H1 (cell line): ENCODE data around the gene UBTD2. TPM values are rescaled to one million over a fixed set of nuclear protein-coding genes. Genes with fewer than 3 reads are reported as not detected.

Source experiments
- CTBP2 ChIP-seq: IDR thresholded peaks from 2 replicates; pipeline ENCODE4 v1.7.0; 2011; ENCODE audit warnings: borderline replicate concordance, mild to moderate bottlenecking, moderate library complexity, mixed read lengths, low read length; ENCODE audit not compliant: insufficient read depth, insufficient read length
- KDM5A ChIP-seq: fragments of 200-600 bp; IDR thresholded peaks from 2 replicates; pipeline ENCODE4 v1.7.1; 2012; ENCODE audit warnings: mild to moderate bottlenecking, low read length, inconsistent platforms, mixed read lengths
- POLR2AphosphoS5 ChIP-seq: IDR thresholded peaks from 2 replicates; pipeline ENCODE4 v1.6.1; 2011; ENCODE audit warnings: low read depth, low read length
- polyA plus RNA-seq, 7 experiments: library from polyadenylated mRNA; depleted of rRNA in 3 of 7; stranded (reverse) in 5 of 7; unstranded in 2 of 7; fragments of >200 nt in 5 of 7; fragments of 200-250 nt in 2 of 7; gene quantifications; 1 replicate in 5 of 7; 2 replicates in 1 of 7; 4 replicates in 1 of 7; pipeline versions ENCODE4 v1.2.1 to v1.2.3, GENCODE V29; 2011 to 2013; ENCODE audit warnings: missing spikeins in 2 of 7, mixed read lengths in 2 of 7
- total RNA-seq: library from RNA; stranded (reverse); fragmentation: NEBNext Ultra II Directional; extraction: Animal tissue kit (Norgen Biotek cat#: 25700); gene quantifications from 2 replicates; pipeline ENCODE4 v1.2.1, GENCODE V29; 2021

The UBTD2 gene
- total and polyA plus RNA-seq, 2 of the 8 experiments (the other 6 are each of a cell fraction or from before 2014, with no cell fraction given) = 14.5 to 39.2 TPM

- TF ChIP-seq CTBP2 = no peak
- no peak for TF ChIP-seq POLR2AphosphoS5
- TF ChIP-seq KDM5A = no peak
- TF ChIP-seq, all 59 proteins: peak for 0
Observed at GRCh38 chr5:172267943-172268342, 15.6 kb downstream of the UBTD2 start (continued).
